Stomach (tissue), 9 donors: ENCODE results near the gene MRTO4. TPM values are rescaled to one million over a fixed set of nuclear protein-coding genes. Genes with fewer than 3 reads are reported as not detected.
"Not testable (repeated sequence)": the region's sequence is repeated elsewhere in the genome, so short reads cannot be mapped to it uniquely, and the experiment has no call there.

Experiments used
- DNase-seq, 2 donors: peaks; one replicate each; pipeline versions ENCODE4 v3.0.0 to v3.0.0-alpha.2; 2013 to 2019
- H3K27ac ChIP-seq, 5 donors: fragments of 200-600 bp in 4 of 5; sonication (generic) in 4 of 5; one replicate each; pipeline ENCODE4 v1.5.1; 2013 to 2019; ENCODE audit warnings: mild to moderate bottlenecking in 1 of 5, moderate library complexity in 1 of 5
- H3K27me3 ChIP-seq, 3 donors: fragments of 200-600 bp; sonication (generic); one replicate each; pipeline ENCODE4 v1.5.1; 2017 to 2019; ENCODE audit warnings: mixed run types in 1 of 3
- H3K36me3 ChIP-seq, 4 donors: fragments of 200-600 bp; sonication (generic); 1 replicate in 3 of 4; 2 replicates in 1 of 4; pipeline ENCODE4 v1.5.1; 2016 to 2019
- H3K4me1 ChIP-seq, 4 donors: fragments of 200-600 bp; sonication (generic); one replicate each; pipeline ENCODE4 v1.5.1; 2016 to 2019
- H3K4me3 ChIP-seq, 4 donors: fragments of 200-600 bp; sonication (generic) in 3 of 4; one replicate each; pipeline ENCODE4 v1.5.1; 2016 to 2019; ENCODE audit warnings: mild to moderate bottlenecking in 1 of 4
- H3K9me3 ChIP-seq, 4 donors: fragments of 200-600 bp; sonication (generic); one replicate each; pipeline ENCODE4 v1.5.1; 2016 to 2019
- CTCF ChIP-seq, 7 experiments: fragments of 450-650 bp in 4 of 7; fragments of 200-600 bp in 3 of 7; sonication (generic) in 3 of 7; IDR thresholded peaks; one replicate each; pipeline ENCODE4 v1.5.1; 2016 to 2019; ENCODE audit warnings: antibody characterized with exemption in 7 of 7, control low read depth in 2 of 7, mild to moderate bottlenecking in 1 of 7
- EP300 ChIP-seq: sonication (generic); formaldehyde crosslinking; IDR thresholded peaks from one replicate; pipeline ENCODE4 v1.6.1; 2017; ENCODE audit warnings: antibody characterized with exemption
- POLR2A ChIP-seq, 4 donors: fragments of 450-650 bp; IDR thresholded peaks; one replicate each; pipeline ENCODE4 v1.6.1; 2016; ENCODE audit warnings: antibody characterized with exemption in 4 of 4, control low read depth in 2 of 4, mild to moderate bottlenecking in 1 of 4, moderate library complexity in 1 of 4
- POLR2AphosphoS5 ChIP-seq, 3 donors: sonication (generic); formaldehyde crosslinking; IDR thresholded peaks; one replicate each; pipeline ENCODE4 v1.6.1; 2016; ENCODE audit warnings: antibody characterized with exemption in 3 of 3
- WGBS, 5 donors: extraction: QIAGEN DNeasy Blood & Tissue Kit in 3 of 5; methylation state at CpG; one replicate each; pipeline versions ENCODE4 v1.1.5 to v1.1.7; 2013 to 2018; 5-methylcytosine and 5-hydroxymethylcytosine counted together
- intact Hi-C: fragments of 100-400 bp; cut with DNase I; formaldehyde crosslinking; loops from one replicate; pipeline ENCODE4 v1.15.1; 2023; ENCODE audit warnings: low total_unique reads
- polyA plus RNA-seq, 3 donors: library from polyadenylated mRNA; stranded (reverse); fragments of 200-250 nt; gene quantifications; one replicate each; pipeline ENCODE4 v1.2.3, GENCODE V29; 2013
- total RNA-seq, 5 donors: library from RNA; depleted of rRNA; stranded (reverse); fragments of >200 nt; gene quantifications; one replicate each; pipeline versions ENCODE4 v1.1.0 to v1.2.3, GENCODE V29; 2014 to 2016
- donor health status: healthy with polysubstance abuse.
- donor health status: Bipolar disorder and iron deficiency.
- donor health status: healthy.

The MRTO4 gene
- total and polyA plus RNA-seq, 8 donors, result 1.8 to 46.7 (median 17.0) TPM

DNA sequence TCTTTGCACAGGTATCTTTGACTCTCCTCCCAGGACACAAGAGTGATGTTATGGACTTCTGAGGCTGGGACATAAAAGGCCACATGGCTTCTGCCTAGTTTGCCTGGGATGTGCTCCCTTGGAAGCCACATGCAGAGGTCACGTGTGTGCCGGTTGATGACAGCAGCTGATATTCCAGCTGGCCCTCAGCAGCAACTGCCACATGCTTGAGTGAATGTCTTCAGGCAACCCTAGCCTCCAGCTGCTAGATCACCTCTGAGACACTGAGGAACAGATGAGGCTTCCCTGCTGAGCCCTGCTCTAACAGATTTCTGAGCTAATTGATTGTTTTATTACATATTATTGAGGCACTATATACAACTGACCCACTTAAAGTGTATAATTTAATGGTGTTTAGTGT lies 48.6 kb downstream of the MRTO4 start:
- Histone ChIP-seq H3K9me3 (peaks cover 0 to 7% (median 4%) of the 10 kb centered on the region in 4 donors), H3K27ac (no peak overlapping the region), H3K36me3 (peaks cover 16 to 43% (median 35%) of the 10 kb centered on the region in 4 donors), H3K4me3 (no peak overlapping the region), H3K4me1 (no peaks in the 10 kb centered on the region), H3K27me3 (no peaks in the 10 kb centered on the region)
- 77 to 95% (median 93%) methylated on average over 2 of the region's 2 CpGs for WGBS, 5 donors
- no peak for DNase-seq
- no peak for TF ChIP-seq CTCF (IDR thresholded peaks at IDR 0.05)
- no peak for TF ChIP-seq POLR2AphosphoS5 (IDR thresholded peaks at IDR 0.05)
- TF ChIP-seq EP300, result no peak
- no peak for TF ChIP-seq POLR2A (IDR thresholded peaks at IDR 0.05)
- intact Hi-C loops, result no loop called here

- H3K4me3 ChIP-seq, DNase-seq, intact Hi-C loops, H3K27ac ChIP-seq, H3K4me1 ChIP-seq, H3K9me3 ChIP-seq, H3K27me3 ChIP-seq: not testable (repeated sequence)
- WGBS, 5 donors, result 95 to 98% (median 97%) methylated on average over 9 to 10 of the region's 10 CpGs
- peaks cover 46 to 73% (median 69%) of the 10 kb centered on the region in 4 donors for H3K36me3 ChIP-seq
Observed at GRCh38 chr1:19304081-19304480, 52.5 kb downstream of the MRTO4 start.

GRCh38 chr1:19305880-19306279 lies 54.3 kb downstream of the MRTO4 start:
- no peak for DNase-seq
- Histone ChIP-seq H3K27ac (no peak overlapping the region), H3K36me3 (peaks cover 46 to 69% (median 67%) of the 10 kb centered on the region in 4 donors), H3K4me1 (peaks cover 4 to 24% (median 12%) of the 10 kb centered on the region in 4 donors), H3K9me3 (no peaks in the 10 kb centered on the region), H3K4me3 (no peak overlapping the region), H3K27me3 (no peaks in the 10 kb centered on the region)
- WGBS, 5 donors, result 86 to 96% (median 92%) methylated on average over 9 to 11 of the region's 11 CpGs
- TF ChIP-seq EP300 (no peak), CTCF (IDR thresholded peaks at IDR 0.05) (no peak), POLR2AphosphoS5 (IDR thresholded peaks at IDR 0.05) (no peak), POLR2A (IDR thresholded peaks at IDR 0.05) (no peak)
- intact Hi-C loops, result no loop called here

DNA sequence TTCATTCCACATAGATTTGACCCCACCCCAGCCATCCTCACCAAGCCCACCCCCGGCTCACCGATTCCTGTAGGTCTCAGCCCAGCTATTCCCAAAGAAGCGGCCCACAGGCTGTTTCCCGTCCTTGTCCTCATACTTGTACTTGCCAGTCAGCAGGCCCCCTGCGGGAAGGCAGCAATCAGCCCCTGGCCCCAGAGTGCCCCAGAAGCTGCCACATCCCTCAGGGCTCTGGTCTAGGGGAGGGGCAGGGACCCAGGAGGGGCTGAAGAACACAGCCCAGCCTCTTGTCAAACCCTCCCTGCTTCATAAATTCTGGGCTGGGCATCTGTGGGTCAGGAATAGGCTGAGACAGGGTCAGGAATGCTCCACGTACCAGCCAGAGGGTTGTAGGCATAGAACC lies 55.3 kb downstream of the MRTO4 start:
- TF ChIP-seq CTCF (IDR thresholded peaks at IDR 0.05), result no peak
- TF ChIP-seq EP300, result no peak
- no peak for TF ChIP-seq POLR2AphosphoS5 (IDR thresholded peaks at IDR 0.05)
- no peak for TF ChIP-seq POLR2A (IDR thresholded peaks at IDR 0.05)
- Histone ChIP-seq H3K4me1 (peaks cover 9 to 32% (median 21%) of the 10 kb centered on the region in 4 donors), H3K4me3 (no peak overlapping the region), H3K27ac (no peak overlapping the region), H3K9me3 (no peaks in the 10 kb centered on the region), H3K27me3 (no peaks in the 10 kb centered on the region), H3K36me3 (peaks cover 46 to 66% (median 64%) of the 10 kb centered on the region in 4 donors)
- DNase-seq, result no peak
- WGBS, 5 donors, result 83 to 99% (median 96%) methylated on average over 6 of the region's 6 CpGs
- intact Hi-C loops, result no loop called here

- DNase-seq, result peak in 1 of 2 donors; percentile 9
- H3K4me3 ChIP-seq, result no peak overlapping the region
- TF ChIP-seq POLR2AphosphoS5 (IDR thresholded peaks at IDR 0.05), result no peak
- no peak for TF ChIP-seq EP300
- no peak for TF ChIP-seq CTCF (IDR thresholded peaks at IDR 0.05)
- no peak for TF ChIP-seq POLR2A (IDR thresholded peaks at IDR 0.05)
- intact Hi-C loops, result no loop called here
- no peak overlapping the region for H3K27ac ChIP-seq
- peaks cover 46 to 58% (median 55%) of the 10 kb centered on the region in 4 donors for H3K36me3 ChIP-seq
- H3K9me3 ChIP-seq, result no peaks in the 10 kb centered on the region
- H3K4me1 ChIP-seq, result peaks cover 12 to 37% (median 27%) of the 10 kb centered on the region in 4 donors
- WGBS, 5 donors, result 82 to 88% (median 86%) methylated on average over 7 to 10 of the region's 10 CpGs
- H3K27me3 ChIP-seq, result no peaks in the 10 kb centered on the region
Observed at GRCh38 chr1:19307794-19308508, 56.3 kb downstream of the MRTO4 start.
